Islet precursor cell (in vitro differentiated cells): ENCODE results near the gene AKR7A2.

Experiments
- DNase-seq: peaks from one replicate; pipeline ENCODE4 v3.0.0-alpha.2; 2018

AKR7A2 gene

DNA sequence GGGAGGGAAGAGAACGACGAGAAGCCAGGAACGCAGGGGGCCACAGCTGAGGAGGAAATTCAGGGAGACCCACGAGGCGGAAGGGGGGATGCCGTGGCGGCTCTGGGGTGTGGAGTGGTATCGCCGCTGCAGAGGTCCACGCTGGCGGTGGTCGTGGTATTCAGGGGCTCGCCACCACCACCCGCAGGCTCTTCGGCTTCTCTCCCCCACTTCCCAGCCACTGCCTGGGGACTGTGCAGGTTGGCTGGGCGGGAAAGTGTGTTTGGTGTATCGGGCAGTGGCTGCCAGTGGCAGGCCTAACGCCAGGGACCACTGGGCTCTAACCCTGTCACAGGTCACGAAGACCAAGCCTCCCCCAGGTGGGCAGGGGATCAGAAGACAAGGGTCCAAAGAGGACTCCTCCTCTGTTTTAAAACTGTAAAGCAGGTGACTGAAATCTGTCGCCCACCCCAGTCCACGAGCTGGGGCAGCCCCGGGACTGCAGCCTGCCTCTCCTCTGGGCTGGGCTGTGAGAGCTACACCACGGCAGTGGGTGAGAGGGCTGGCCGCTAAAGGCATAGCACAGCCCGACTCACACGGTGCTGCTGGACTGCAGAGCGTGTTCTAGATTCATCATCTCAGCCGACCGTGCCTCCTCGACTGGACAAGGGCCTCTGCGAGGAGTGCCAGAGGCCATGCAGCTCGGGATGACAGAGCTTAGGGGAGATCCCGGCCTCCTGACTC lies 31.1 kb upstream of the AKR7A2 start:
- no peak for DNase-seq

DNA sequence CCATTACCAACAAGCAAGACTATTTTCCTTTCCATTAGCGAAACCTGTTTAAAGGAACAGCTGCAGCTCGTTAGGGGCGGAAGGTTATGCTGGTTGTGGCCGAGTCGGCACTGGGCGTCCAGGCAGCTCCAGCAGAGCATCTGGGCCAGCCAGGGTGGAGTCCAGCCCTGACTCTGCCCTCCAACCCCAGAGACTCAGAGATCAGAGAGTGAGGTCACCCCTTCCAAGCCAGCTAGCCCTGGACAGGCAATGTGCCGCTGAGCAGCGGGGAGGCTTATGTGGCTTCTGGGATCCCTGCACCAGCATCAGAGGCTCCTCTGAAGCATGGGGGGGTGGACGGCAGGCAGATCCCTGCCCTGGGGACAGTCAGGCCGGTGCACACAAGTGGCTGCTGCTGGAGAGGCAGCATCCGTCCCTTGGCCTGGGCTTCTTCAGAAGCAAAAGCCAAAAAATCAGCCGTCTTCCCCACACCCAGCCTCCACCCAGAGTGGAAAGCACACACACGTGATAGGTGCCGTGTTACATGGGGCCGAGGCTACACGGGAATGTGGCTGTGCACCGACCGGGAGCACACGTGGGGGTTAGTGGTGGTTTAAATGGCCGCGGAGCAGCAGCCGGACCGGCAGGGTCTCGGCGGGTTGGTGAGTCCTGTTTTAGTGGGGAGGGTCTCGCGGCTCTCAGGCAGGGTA lies 30.3 kb upstream of the AKR7A2 start:
- DNase-seq, result no peak

DNA sequence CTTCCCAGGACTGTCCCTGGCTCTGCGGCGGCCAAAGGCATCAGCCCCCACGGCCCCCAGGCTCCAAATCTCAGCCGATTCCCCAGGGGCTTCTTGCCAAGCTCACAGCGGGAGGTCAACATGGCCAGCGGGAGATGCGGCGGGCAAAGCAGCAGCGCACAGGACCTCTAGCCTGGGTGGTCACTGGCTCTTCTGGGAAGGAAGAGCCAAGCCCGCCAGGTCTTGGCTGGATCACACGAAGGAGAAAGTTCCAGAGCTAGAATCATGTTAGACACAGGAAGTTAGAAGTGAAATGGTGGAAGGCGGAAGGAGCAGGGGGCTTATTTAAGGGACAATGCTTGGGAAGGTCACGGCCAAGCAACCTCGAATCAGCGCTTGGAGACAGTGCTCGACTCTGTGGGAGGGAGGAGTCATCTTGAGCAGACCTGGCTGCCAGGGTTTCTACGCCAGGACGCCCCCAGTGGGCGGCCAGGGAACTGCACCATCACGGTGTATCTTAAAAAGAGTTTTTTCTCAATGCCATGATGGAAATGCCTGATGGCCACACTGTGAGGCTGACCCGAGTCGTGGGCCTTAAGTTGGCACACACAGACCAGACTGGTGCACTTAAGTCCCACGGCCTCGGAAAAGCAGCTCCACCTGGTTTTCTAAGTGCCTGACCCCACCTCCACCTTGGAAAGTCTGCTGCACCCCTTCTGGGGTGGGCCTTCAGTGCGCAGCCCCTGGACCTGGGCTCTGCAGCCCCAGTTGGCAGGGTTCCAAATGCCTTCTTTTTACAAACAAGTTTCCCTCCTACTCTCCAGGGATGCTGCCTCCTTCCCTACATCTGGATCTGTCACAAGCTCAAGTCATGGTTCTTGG lies 29.5 kb upstream of the AKR7A2 start:
- DNase-seq, result peak; percentile 88

DNA sequence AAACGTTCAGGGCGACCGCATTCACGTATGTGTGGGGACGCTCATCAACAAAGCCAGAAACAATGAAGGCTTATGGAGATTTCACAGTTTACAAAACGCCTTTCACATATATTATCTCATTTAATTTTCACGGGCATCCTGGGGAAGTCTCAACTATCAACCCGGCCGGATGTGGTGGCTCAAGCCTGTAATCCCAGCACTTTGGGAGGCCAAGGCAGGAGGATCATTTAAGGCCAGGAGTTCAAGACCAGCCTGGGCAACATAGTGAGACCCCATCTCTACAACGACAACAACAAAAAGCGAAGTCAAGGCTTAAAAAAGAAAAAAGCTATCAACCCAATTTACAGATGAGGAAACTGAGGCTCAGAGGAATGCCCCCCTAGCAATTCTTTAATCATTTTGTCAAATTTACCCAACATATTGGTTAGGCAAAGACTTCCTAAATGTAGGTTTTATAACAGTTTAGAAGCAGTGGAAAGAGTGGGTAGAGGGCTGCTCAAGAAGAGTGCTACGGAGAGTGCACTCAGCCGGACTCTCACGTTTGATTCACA lies 28.5 kb upstream of the AKR7A2 start:
- DNase-seq, result no peak

DNA sequence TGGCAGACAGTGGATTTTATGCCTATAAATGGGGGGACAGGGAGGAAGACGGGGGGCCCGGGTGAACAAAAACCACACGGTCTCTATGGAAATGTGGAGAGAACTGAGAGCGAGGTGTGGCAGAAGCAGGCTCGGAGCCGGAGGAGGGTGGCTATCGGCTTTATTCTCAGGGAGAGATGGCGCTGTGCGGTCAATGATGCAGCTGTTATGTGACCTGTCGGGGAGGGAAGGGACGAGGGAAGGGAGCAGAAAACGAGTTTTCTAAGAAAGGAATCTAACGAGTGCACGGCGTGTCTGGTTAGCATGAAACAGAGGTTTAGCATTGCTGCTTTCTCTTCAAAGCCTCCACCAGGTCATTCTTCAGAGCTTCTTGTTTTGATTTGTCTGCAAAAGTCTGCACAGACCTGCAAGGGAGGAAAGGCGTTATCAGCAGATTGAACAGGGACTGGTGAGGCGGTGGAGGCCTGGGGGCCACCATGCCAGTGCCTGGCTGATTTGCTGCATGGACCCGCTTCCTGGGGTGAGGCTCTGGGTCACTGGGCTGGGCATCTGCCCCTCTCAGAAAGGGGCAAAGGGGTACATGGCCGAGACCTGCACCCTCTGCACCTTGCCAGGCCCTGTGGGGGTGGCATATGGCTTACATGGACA lies 27.4 kb upstream of the AKR7A2 start:
- DNase-seq, result no peak

DNA sequence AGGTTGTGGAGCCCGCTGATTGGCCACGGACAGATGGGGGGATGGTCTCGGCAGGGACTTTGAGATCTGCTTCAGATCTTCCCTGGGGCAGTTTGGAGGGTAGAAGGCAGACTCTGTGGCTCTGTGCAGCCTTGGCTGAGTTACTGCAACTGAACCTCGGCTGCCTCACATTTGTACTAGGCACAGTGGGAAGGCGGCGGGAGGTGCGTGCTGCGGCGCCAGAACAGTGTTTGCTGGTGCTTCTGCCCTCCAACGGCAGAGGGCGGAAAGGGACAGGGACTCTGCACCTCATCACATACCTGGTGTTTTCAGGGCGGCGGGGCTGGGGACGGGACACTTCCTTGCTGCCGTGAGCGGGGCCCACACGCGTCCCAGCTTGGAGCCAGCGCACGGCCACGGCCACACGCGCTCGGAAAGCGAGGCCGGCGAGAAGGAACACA lies 26.4 kb upstream of the AKR7A2 start:
- DNase-seq, result peak; percentile 95

DNA sequence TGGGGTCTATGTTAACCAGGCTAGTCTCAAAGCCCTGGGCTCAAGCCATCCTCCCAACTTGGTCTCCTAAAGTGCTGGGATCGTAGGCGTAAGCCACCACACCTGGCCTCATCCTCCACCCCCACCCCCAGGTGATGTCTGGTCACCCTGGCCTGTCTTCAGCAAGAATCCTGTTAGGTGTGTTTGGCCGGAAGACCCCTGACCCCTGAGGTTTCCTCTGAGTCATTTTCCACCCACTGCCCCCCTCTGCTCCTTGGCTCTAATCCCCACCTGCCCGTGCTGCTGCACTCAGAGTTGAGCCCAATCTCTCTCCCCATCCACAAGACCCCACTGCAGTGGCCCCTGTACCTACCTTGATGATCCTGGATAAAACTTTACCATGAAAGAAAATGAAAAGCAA lies 25.3 kb upstream of the AKR7A2 start:
- DNase-seq, result peak; percentile 68

DNA sequence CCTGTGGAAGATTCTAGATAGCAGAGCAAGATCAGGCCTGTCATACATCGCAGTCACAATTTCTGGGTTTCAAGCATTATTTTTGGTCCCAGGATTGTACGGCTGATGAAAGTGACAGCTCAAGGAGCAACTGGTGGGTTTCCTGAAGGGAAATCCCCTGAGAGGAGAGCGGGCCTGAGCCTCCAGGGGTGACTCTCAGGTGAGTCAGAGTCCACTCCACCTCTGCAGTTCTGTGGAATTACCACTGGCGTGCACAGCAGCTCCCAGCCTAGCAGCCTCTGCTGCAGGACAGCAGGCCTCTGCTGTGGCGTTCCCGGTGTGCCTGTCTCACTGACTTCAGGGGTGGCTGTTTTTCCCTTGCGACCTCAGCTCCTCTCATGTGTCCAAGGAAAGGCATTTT lies 24.6 kb upstream of the AKR7A2 start:
- peak; percentile 85 for DNase-seq

DNA sequence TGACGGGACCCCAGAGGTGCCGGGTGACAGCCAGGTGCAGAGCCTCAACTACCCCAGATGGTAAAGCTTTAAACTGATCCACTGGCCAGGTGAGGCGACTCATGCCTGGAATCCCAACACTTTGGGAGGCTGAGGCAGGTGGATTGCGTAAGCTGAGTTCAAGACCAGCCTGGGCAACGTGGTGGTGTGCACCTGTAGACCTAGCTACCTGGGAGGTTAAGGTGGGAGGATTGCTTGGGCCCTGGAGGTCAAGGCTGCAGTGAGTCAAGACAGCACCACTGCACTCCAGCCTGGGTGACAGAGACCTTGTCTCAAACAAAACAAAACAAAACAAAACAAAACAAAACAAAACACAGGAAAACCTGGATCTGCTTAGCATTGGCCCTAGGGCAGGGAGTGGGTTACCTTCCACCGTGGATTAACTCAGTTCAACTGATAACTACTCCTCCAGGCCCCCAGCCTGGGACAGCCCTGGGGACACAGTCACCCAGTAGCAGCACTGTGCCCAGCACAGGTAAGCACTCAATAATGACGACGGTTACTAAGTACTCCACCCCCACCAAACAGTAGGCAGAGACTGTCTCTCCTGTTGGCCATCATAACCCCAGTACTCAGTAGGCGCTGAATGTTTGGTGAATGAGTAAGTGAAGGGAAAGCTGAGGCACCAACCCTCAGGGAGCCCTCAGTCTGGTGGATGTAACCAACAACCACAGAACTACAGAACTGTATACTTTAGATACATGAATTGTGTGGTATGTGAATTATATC lies 21.8 kb upstream of the AKR7A2 start:
- no peak for DNase-seq

DNA sequence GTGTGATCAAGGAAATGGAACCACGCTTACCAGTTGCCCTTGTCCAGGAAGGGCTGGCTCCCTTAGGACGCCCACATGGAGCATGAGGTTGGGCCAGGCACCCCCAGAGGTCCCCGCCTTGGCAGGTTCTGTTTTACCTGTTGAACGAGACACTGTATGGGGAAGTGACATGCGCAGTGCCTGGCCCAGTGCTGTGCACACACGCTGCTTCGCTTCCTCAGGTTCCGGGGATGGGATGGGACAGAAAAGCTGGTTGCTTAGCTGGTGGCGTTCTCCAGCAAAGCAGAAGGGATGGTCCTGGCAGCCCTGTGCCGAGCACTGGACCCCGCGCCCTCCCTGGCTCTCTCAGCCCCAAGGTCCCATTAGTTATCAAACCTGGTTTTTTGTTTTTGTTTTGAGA lies 20.9 kb upstream of the AKR7A2 start:
- no peak for DNase-seq

DNA sequence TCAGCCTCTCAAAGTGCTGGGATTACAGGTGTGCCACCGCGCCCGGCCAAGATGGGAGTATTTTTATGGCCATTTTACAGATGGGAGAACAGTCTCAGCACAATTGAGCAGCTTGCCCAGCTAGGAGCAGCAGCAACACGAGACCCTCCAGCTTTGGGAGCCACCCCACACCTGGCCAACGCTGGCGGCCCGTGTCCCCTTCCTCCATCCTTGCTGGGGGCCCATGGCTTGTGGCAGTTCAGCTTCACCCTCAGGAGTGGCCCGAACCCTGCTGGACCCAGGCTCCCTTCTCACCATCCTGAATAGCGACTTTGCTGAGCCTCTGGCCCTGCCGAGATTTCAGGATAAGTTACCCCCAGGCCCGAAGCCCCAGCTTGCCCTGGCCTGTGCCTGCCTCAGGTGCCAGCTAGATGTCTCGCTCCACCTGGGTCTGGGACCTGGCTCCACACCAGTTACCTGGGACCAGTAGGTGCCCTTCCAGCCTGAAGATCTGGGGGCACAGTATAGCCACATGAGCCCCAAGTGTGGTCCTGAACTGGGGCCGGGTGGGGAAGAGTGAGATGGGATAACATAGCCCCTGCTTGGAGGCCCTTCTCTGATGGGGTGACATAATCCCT lies 19.4 kb upstream of the AKR7A2 start:
- DNase-seq, result no peak

DNA sequence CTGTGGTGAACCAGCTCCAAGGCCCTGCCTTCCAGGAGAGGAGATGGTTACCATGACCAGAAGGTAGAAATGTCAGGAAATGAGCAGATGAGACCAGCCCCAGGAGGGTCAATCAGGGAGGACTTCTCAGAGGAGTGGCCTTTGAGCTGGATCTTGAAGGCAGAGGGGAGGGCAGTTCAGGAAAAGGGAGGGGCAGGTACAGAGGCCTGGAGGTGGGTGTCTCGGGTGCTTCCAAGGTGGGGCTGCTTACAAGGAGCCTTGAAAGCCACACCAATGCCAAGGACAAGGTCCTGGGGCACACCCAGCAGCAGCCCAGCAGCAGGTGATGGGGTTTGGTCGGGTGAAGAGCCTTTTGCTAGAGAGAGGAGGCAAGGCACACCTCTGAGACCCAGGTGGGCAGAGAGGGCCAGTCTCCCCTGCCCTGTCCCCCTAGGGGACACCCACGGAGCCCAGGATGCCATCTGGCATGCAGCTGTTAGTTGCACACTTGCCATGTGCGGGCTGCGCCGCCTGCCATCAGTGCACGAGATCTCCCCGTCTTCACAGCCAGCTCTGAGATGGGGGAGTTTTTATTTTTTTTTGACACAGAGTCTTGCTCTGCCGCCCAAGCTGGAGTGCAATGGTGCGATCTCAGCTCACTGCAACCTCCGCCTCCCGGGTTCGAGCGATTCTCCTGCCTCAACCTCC lies 18.6 kb upstream of the AKR7A2 start:
- DNase-seq, result no peak

DNA sequence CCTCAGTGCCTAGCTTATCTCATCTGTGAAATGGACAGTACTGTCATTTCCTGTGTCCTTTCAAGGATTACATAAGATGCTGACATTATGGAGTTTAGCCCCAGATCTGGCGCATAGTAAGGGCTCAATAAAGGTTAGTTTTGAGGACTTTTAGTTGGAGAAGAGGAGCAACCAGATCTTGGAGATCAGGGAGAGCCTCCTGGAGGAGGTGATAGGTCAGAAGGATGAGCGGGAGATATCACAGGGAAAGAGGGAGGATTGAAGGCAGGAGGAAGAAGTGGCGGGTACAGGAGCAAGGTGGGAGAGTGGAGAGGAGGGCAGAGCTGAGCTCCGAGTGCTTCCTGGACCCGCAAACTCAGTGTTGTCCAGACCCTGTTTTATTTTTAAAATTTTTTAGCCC lies 17.7 kb upstream of the AKR7A2 start:
- DNase-seq, result no peak

DNA sequence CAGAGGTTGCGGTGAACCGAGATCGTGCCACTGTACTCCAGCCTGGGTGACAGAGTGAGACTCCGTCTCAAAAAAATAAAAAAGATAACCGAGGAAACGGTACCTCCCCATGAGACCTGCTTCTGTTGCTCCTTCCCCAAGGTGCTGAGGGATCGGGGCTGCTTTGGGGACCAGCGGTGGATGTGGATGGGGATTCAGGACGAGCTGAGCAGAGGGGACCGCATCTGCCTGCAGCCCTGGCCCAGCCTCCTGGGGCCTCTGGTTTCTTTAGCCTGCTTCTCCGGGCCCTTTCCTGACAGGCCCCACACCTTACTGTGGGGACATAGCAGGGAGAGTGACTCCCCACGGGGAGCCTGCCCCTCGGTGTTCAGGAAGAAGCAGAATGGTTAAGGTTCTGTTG lies 17.2 kb upstream of the AKR7A2 start:
- DNase-seq, result no peak

DNA sequence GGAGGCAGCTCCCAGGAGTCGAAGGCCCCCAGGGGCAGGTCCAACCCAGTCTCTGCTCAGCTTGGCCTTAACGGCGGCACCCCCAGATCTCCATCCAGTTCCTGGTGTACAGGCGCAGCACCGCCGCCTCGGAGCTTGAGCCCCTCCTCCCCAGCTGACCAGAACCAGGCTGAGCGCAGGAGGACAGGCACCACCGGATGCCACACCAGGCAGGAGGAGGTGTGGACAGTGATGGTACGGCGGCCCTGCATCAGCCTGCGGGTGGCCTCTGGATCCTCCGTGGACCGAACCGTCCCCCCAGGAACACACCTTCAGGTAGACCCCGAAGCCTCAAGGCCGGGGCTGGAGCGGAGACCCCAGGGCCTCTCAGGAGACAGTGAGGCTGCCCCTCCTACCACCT lies 16.5 kb upstream of the AKR7A2 start:
- no peak for DNase-seq

DNA sequence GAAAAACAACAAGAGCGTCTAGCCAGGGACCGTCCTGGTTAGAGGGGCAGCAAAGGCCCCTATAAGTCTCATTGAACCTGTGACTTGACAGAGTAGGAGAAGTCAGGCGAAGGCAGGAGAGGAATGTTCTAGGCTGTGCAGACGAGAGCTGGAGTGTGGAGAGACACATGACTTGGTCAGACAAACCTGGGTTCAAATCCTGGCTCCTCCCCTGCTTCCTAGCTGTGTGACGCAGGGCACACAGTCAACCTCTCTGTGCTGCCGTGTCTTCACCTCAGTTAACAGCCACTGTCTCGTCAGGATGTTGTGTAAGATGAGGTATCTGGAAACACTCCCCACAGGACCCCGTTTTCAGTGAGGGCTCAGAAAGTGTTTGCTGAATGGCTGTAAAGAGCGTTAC lies 15.8 kb upstream of the AKR7A2 start:
- no peak for DNase-seq

DNA sequence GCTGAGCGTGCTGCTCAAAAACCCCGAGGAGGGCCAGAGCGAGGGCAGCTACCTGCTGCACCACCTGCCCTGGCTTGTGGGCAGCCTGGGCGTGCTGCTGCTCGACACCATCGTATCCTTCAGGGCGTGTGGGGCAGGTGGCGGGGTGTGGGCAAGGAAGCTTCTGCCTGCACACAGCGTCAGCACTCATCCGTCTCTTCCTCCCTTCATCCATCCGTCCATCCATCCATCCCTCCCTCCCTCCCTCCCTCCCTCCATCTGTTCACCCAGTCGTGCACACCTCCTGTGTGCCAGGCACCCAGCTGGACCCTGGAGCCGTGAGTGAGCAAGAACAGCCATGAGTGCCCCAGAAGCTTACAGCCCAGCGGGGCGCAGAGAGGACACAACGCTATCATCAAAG lies 15.4 kb upstream of the AKR7A2 start:
- peak; percentile 37 for DNase-seq

DNA sequence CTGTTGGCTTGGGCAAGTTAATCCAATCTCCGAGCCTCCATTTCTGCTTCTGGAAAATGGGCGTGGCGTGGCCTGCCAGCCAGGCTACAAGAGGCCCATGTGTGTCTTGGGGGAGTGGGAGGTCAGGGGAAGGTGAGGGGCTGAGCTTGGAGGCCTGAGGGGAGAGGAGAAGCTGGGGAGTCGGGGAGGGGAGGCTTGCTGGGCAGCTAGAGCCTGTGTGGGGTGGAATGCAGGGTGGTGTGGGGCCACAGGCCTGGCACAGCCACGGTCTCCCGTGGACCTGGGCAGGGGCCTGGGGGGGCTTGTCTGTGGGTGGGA lies 14.8 kb upstream of the AKR7A2 start:
- DNase-seq, result no peak

DNA sequence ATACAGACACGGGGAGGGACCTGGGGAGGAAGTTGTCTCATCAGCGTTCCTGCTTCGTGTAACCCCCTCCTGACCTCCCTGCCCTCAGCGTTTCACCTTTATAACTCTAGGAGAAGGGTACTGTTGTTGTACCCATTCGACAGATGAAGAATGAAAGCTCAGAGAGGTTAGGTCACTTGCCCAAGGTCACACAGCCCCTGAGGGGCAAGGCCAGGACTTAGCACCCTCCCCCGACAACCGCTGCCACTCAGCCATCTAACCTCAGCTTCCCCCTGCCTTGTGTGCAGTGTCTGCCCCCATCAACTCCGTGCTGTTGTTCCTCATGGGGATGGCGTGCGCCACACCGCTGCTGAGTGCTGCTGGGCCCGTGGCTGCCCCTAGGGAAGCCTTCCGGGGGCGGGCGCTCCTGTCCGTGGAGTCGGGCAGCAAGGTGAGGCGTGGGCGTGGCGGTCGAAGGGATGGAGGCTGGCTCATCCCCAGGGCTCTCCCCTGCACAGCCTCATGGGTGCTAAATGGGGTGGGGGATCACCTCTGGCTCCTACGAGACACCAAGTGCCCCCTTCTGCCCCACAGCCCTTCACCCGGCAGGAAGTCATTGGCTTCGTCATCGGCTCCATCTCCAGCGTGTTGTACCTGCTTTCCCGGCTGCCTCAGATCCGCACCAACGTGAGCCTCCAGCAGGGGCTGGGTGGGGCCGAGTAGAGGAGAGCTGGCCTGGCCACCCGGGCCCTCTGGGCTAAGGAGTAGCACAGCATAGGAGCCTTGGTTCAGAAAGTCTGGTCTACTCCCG lies 14.2 kb upstream of the AKR7A2 start:
- peak; percentile 57 for DNase-seq

DNA sequence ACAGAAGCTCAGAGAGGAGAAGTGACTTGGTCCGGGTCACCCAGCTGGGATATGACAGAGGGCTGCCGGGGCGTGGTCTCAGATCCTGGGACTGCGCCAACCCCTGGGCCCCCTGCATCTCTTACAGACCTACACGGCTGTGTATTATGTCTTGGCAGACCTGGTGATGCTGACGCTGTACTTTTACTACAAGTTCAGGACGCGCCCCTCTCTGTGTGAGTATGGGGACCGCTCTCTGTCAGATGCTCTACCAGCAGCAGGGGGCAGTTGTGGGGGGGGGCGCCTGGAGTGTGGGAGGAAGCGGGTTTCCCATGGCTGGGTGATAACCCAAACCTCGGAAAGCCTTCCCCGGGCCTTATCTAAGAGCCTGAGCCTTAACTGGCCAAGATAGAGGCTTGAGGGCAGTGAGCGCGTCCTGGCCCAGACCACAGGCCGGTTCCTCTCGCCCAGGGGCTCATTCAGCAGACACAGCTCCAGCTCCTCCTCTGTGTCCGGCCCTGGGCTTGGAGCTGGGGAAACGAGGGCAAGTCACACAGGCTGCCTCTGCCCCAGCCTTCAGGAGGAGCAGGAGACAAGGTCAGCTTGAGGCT lies 13.5 kb upstream of the AKR7A2 start:
- DNase-seq, result peak; percentile 70
